ENCODE data around the gene HAUS7. TPM values are rescaled to one million over a fixed set of nuclear protein-coding genes. Genes with fewer than 3 reads are reported as not detected.

The HAUS7 gene
- total and polyA plus RNA-seq, 4 donors: 11.3 to 42.9 (median 28.0) TPM

DNA sequence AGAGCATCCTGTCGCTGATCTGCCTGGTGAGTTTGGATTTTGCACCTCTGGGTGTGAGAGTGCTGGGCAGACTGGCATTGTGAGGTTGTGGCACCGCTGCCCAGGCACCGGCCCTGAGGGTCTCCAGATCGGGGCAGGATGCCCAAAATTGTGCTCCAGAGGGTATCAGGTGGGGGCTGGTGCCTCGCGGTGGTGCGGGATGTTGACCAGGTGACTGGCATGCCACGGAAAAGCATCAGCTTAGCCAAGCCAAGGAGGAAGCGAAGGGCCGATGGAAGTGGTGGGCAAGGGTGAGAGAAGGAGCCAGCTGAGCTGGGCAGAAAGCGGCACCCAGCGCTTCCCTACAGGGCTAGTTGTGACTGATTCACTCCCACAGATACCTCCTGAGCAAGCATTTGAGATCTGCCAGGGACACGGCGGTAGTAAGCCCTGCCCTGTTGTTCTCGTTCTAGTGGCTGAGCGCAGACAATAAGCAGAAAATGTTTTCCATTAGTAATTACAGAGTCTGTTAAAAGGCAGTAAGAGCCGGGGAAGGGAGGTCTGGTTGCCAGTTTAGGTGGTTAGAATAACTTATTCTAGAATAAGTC is 58.3 kb downstream of the HAUS7 start:
- H3K27me3 ChIP-seq (ENCODE audit: control insufficient read depth in 3 of 3, insufficient read depth in 3 of 3, low read length in 2 of 3): no peaks in the 10 kb centered on the region
- DNase-seq (no peak), ATAC-seq (ENCODE audit: insufficient read depth, low FRiP score) (no peak)
- peak overlapping the region; percentile 48 for H3K4me3 ChIP-seq
- WGBS, 2 donors: 30 to 68% methylated on average over 15 to 17 of the region's 17 CpGs
- H3K9ac ChIP-seq (ENCODE audit: insufficient read depth in 1 of 2, low read length in 2 of 2): no peak overlapping the region
- no peaks in the 10 kb centered on the region for H3K36me3 ChIP-seq (ENCODE audit: control insufficient read depth in 4 of 4, insufficient read depth in 4 of 4, low read length in 4 of 4)
- TF ChIP-seq, protein P1, sequence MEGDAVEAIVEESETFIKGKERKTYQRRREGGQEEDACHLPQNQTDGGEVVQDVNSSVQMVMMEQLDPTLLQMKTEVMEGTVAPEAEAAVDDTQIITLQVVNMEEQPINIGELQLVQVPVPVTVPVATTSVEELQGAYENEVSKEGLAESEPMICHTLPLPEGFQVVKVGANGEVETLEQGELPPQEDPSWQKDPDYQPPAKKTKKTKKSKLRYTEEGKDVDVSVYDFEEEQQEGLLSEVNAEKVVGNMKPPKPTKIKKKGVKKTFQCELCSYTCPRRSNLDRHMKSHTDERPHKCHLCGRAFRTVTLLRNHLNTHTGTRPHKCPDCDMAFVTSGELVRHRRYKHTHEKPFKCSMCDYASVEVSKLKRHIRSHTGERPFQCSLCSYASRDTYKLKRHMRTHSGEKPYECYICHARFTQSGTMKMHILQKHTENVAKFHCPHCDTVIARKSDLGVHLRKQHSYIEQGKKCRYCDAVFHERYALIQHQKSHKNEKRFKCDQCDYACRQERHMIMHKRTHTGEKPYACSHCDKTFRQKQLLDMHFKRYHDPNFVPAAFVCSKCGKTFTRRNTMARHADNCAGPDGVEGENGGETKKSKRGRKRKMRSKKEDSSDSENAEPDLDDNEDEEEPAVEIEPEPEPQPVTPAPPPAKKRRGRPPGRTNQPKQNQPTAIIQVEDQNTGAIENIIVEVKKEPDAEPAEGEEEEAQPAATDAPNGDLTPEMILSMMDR (IDR thresholded peaks at IDR 0.05; ENCODE audit: control extremely low read depth, extremely low read depth): no peak
- peaks cover 0 to 5% (median 0%) of the 10 kb centered on the region in 5 donors for H3K4me1 ChIP-seq (ENCODE audit: control insufficient read depth in 5 of 5, insufficient read depth in 5 of 5, low read length in 5 of 5)
- H3K9me3 ChIP-seq (ENCODE audit: control insufficient read depth in 4 of 4, insufficient read depth in 3 of 4, low read length in 3 of 4): no peaks in the 10 kb centered on the region
- no peak overlapping the region for H3K27ac ChIP-seq (ENCODE audit: low read depth in 1 of 2, low read length in 1 of 2)

DNA sequence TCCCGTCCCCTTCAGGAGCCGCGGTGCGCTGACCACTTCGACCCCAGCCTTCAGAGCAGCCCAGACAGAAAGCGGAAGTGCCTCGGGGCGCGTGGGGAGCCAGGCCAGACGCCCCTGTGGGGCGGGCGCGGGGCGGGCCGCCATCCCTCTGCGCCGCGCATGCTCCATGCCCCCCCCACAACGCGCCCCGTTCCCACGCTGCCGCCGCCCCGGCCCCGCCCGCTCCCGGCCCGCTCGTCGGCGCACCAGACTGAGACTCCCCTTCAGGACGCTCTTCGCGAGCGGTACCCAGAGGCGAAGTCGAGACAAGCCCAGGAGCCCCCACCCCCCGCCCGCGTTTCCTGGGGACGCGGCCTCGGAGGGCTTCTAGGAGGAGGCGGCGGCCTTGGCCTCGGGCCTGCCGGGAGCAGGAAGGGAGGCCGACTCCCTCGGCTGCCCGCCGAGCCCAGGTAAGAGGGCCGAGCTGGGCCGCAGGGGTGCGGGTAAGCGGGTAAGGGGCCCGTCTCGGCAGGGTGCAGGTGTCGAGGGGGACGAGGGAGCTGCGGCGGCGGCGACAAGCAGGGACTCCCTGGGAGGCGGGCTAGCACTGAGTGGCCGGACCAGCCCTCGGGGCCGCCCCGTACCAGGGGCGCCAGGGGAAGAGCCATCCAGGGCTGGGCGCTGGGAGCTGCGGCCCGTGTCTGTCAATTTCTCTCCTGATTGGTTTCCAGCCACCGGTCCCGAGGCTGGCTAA is 59.0 kb downstream of the HAUS7 start, which contains the start of gene ZFP92:
TSS of gene ZFP92 (plus strand) at position 218 of the 733 bp plus-strand sequence. CDS start 6,851 bp downstream, outside the sequence.
- H3K36me3 ChIP-seq (ENCODE audit: control insufficient read depth in 4 of 4, insufficient read depth in 4 of 4, low read length in 4 of 4): no peaks in the 10 kb centered on the region
- ATAC-seq (ENCODE audit: insufficient read depth, low FRiP score): peak; percentile 64
- peak in 2 of 3 donors; percentile 26 to 29 for DNase-seq
- no peak within 1 kb of the TSS for H3K9ac ChIP-seq (ENCODE audit: insufficient read depth in 1 of 2, low read length in 2 of 2)
- peak within 1 kb of the TSS; percentile 48 for H3K4me3 ChIP-seq
- peaks cover 0 to 5% (median 0%) of the 10 kb centered on the region in 5 donors for H3K4me1 ChIP-seq (ENCODE audit: control insufficient read depth in 5 of 5, insufficient read depth in 5 of 5, low read length in 5 of 5)
- H3K27me3 ChIP-seq (ENCODE audit: control insufficient read depth in 3 of 3, insufficient read depth in 3 of 3, low read length in 2 of 3): no peaks in the 10 kb centered on the region
- TF ChIP-seq, protein P1 (IDR thresholded peaks at IDR 0.05; ENCODE audit: control extremely low read depth, extremely low read depth): no peak
- H3K9me3 ChIP-seq (ENCODE audit: control insufficient read depth in 4 of 4, insufficient read depth in 3 of 4, low read length in 3 of 4): no peaks in the 10 kb centered on the region
- 1 to 37% methylated on average over 26 to 75 of the region's 75 CpGs for WGBS, 2 donors
- no peak within 1 kb of the TSS for H3K27ac ChIP-seq (ENCODE audit: low read depth in 1 of 2, low read length in 1 of 2)

- TF ChIP-seq, protein P1 (IDR thresholded peaks at IDR 0.05; ENCODE audit: control extremely low read depth, extremely low read depth): no peak
- peaks cover 0 to 5% (median 0%) of the 10 kb centered on the region in 5 donors for H3K4me1 ChIP-seq (ENCODE audit: control insufficient read depth in 5 of 5, insufficient read depth in 5 of 5, low read length in 5 of 5)
- ATAC-seq (ENCODE audit: insufficient read depth, low FRiP score) (no peak), DNase-seq (no peak)
- H3K27me3 ChIP-seq (ENCODE audit: control insufficient read depth in 3 of 3, insufficient read depth in 3 of 3, low read length in 2 of 3): no peaks in the 10 kb centered on the region
- no peak overlapping the region for H3K4me3 ChIP-seq
- H3K36me3 ChIP-seq (ENCODE audit: control insufficient read depth in 4 of 4, insufficient read depth in 4 of 4, low read length in 4 of 4): no peaks in the 10 kb centered on the region
- H3K9ac ChIP-seq (ENCODE audit: insufficient read depth in 1 of 2, low read length in 2 of 2): no peak overlapping the region
- no peaks in the 10 kb centered on the region for H3K9me3 ChIP-seq (ENCODE audit: control insufficient read depth in 4 of 4, insufficient read depth in 3 of 4, low read length in 3 of 4)
- H3K27ac ChIP-seq (ENCODE audit: low read depth in 1 of 2, low read length in 1 of 2): no peak overlapping the region
- WGBS, 2 donors: 51 to 63% methylated on average over 12 of the region's 12 CpGs
Measured at GRCh38 chrX:153410888-153411254, 59.5 kb downstream of the HAUS7 start.

All from lung (tissue), 12 donors.